GM12801 (cell line): ENCODE results near the gene GLYATL1.

Source experiments
- CTCF ChIP-seq: IDR thresholded peaks from one replicate; pipeline ENCODE4 v1.5.1; 2011; ENCODE audit warnings: control low read depth; ENCODE audit not compliant: insufficient read length; ENCODE audit errors: extremely low read depth

The GLYATL1 gene

GRCh38 chr11:58926695-58927094, 12.6 kb upstream of the GLYATL1 start:
- TF ChIP-seq CTCF, result no peak

GRCh38 chr11:58927393-58928106, 11.7 kb upstream of the GLYATL1 start:
- TF ChIP-seq CTCF, result no peak

- TF ChIP-seq CTCF, result no peak
Measured at GRCh38 chr11:58928107-58928499, 11.2 kb upstream of the GLYATL1 start.

- no peak for TF ChIP-seq CTCF
Measured at GRCh38 chr11:58928691-58929090, 10.6 kb upstream of the GLYATL1 start.

GRCh38 chr11:58930926-58931325, 8.4 kb upstream of the GLYATL1 start:
- no peak for TF ChIP-seq CTCF

GRCh38 chr11:58933661-58934060, 5.6 kb upstream of the GLYATL1 start:
- TF ChIP-seq CTCF, result no peak

GRCh38 chr11:58934945-58935513, 4.3 kb upstream of the GLYATL1 start:
- TF ChIP-seq CTCF, result no peak
